HK-2 (cell line): ENCODE data around the gene MAPK8IP1.
A peak's percentile ranks its signal among the peaks of the same experiment; 100 is the strongest.
"Not testable (repeated sequence)": the region's sequence is repeated elsewhere in the genome, so short reads cannot be mapped to it uniquely, and the experiment has no call there.

ENCODE experiments used
- DNase-seq: peaks from one replicate; pipeline ENCODE4 v3.0.0-alpha.2; 2018; ENCODE audit not compliant: unreplicated experiment

The MAPK8IP1 gene

GRCh38 chr11:45890886-45891550, 5.6 kb downstream of the MAPK8IP1 start:
- no peak for DNase-seq

- no peak for DNase-seq
Measured at GRCh38 chr11:45892856-45893255, 7.4 kb downstream of the MAPK8IP1 start.

GRCh38 chr11:45894555-45895247, 9.2 kb downstream of the MAPK8IP1 start:
- DNase-seq: no peak

GRCh38 chr11:45895553-45896259, 10.3 kb downstream of the MAPK8IP1 start:
- DNase-seq: no peak

GRCh38 chr11:45896422-45896984, 11.1 kb downstream of the MAPK8IP1 start:
- no peak for DNase-seq

- DNase-seq: no peak
Measured at GRCh38 chr11:45897556-45897955, 12.1 kb downstream of the MAPK8IP1 start.

GRCh38 chr11:45899086-45899447, 13.6 kb downstream of the MAPK8IP1 start:
- no peak for DNase-seq

GRCh38 chr11:45899448-45900174, 14.2 kb downstream of the MAPK8IP1 start:
- peak; percentile 82 for DNase-seq

- not testable (repeated sequence) for DNase-seq
Measured at GRCh38 chr11:45900175-45900800, 14.8 kb downstream of the MAPK8IP1 start.

GRCh38 chr11:45900916-45901617, 15.6 kb downstream of the MAPK8IP1 start:
- DNase-seq: no peak

- no peak for DNase-seq
Measured at GRCh38 chr11:45901626-45902025, 16.2 kb downstream of the MAPK8IP1 start.

GRCh38 chr11:45902452-45903380, 17.3 kb downstream of the MAPK8IP1 start:
- no peak for DNase-seq

- no peak for DNase-seq
Measured at GRCh38 chr11:45904309-45904915, 19.0 kb downstream of the MAPK8IP1 start.

GRCh38 chr11:45905095-45905494, 19.6 kb downstream of the MAPK8IP1 start:
- no peak for DNase-seq

GRCh38 chr11:45905576-45905975, 20.1 kb downstream of the MAPK8IP1 start:
- DNase-seq: not testable (repeated sequence)

GRCh38 chr11:45906096-45906682, 20.7 kb downstream of the MAPK8IP1 start:
- DNase-seq: no peak

GRCh38 chr11:45906965-45907611, 21.6 kb downstream of the MAPK8IP1 start, which contains the start of gene FREY1:
TSS of gene FREY1 (minus strand) at chr11:45907271. CDS start at chr11:45907245, 26 bp downstream.
- DNase-seq: no peak

GRCh38 chr11:45907911-45908370, 22.5 kb downstream of the MAPK8IP1 start:
- no peak for DNase-seq
